ENCODE data around the gene ALDH1L1.

- TF ChIP-seq, protein P1, sequence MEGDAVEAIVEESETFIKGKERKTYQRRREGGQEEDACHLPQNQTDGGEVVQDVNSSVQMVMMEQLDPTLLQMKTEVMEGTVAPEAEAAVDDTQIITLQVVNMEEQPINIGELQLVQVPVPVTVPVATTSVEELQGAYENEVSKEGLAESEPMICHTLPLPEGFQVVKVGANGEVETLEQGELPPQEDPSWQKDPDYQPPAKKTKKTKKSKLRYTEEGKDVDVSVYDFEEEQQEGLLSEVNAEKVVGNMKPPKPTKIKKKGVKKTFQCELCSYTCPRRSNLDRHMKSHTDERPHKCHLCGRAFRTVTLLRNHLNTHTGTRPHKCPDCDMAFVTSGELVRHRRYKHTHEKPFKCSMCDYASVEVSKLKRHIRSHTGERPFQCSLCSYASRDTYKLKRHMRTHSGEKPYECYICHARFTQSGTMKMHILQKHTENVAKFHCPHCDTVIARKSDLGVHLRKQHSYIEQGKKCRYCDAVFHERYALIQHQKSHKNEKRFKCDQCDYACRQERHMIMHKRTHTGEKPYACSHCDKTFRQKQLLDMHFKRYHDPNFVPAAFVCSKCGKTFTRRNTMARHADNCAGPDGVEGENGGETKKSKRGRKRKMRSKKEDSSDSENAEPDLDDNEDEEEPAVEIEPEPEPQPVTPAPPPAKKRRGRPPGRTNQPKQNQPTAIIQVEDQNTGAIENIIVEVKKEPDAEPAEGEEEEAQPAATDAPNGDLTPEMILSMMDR (conservative IDR thresholded peaks at IDR 0.05), result no peak
- TF ChIP-seq EZH2 (IDR thresholded peaks at IDR 0.05; ENCODE audit: low read depth), result no peak
Measured at GRCh38 chr3:126205717-126206655, 25.6 kb upstream of the ALDH1L1 start.
